Osteocyte (in vitro differentiated cells): ENCODE measurements around the gene GPR107. TPM values are rescaled to one million over a fixed set of nuclear protein-coding genes. Genes with fewer than 3 reads are reported as not detected.
A peak's percentile ranks its signal among the peaks of the same experiment; 100 is the strongest.

ENCODE experiments used
- DNase-seq: peaks from one replicate; pipeline ENCODE4 v3.0.0; 2021; ENCODE audit warnings: mixed read lengths; ENCODE audit not compliant: unreplicated experiment; ENCODE audit errors: extremely low spot score
- H3K27ac Mint-ChIP-seq: one replicate; pipeline ENCODE4 v1.8.0; 2021; ENCODE audit warnings: mild to moderate bottlenecking, mixed read lengths; ENCODE audit not compliant: unreplicated experiment
- H3K27me3 Mint-ChIP-seq: one replicate; pipeline ENCODE4 v1.8.0; 2021; ENCODE audit warnings: mixed read lengths; ENCODE audit not compliant: unreplicated experiment
- H3K36me3 Mint-ChIP-seq: one replicate; pipeline ENCODE4 v1.8.0; 2021; ENCODE audit warnings: mixed read lengths; ENCODE audit not compliant: unreplicated experiment
- H3K4me1 Mint-ChIP-seq: one replicate; pipeline ENCODE4 v1.8.0; 2021; ENCODE audit warnings: mixed read lengths; ENCODE audit not compliant: unreplicated experiment
- H3K4me3 Mint-ChIP-seq: one replicate; pipeline ENCODE4 v1.8.0; 2021; ENCODE audit warnings: mild to moderate bottlenecking, moderate library complexity, mixed read lengths; ENCODE audit not compliant: unreplicated experiment
- H3K9me3 Mint-ChIP-seq: one replicate; pipeline ENCODE4 v1.8.0; 2021; ENCODE audit warnings: mixed read lengths; ENCODE audit not compliant: unreplicated experiment
- CTCF ChIP-seq: fragments of 200-600 bp; sonication (generic); IDR thresholded peaks from 2 replicates; pipeline ENCODE4 v1.5.0; 2021; ENCODE audit warnings: antibody characterized with exemption, mild to moderate bottlenecking, moderate library complexity
- total RNA-seq: library from RNA; stranded (reverse); gene quantifications from 2 replicates; pipeline ENCODE4 v1.2.1, GENCODE V29; 2021

GPR107 gene
- total RNA-seq, 1 donor from 2014 or later: 57.0 TPM

- H3K4me1 Mint-ChIP-seq: peaks cover 53% of the 10 kb centered on the region
- no peak overlapping the region for H3K4me3 Mint-ChIP-seq
- peaks cover 6% of the 10 kb centered on the region for H3K36me3 Mint-ChIP-seq
- H3K9me3 Mint-ChIP-seq: no peaks in the 10 kb centered on the region
- TF ChIP-seq CTCF: no peak
- no peaks in the 10 kb centered on the region for H3K27me3 Mint-ChIP-seq
- no peak overlapping the region for H3K27ac Mint-ChIP-seq
- no peak for DNase-seq
Observed at GRCh38 chr9:130027533-130028365, 26.0 kb upstream of the GPR107 start.

- no peaks in the 10 kb centered on the region for H3K9me3 Mint-ChIP-seq
- H3K27me3 Mint-ChIP-seq: no peaks in the 10 kb centered on the region
- TF ChIP-seq CTCF: no peak
- peaks cover 52% of the 10 kb centered on the region for H3K4me1 Mint-ChIP-seq
- H3K36me3 Mint-ChIP-seq: peaks cover 6% of the 10 kb centered on the region
- no peak overlapping the region for H3K27ac Mint-ChIP-seq
- no peak overlapping the region for H3K4me3 Mint-ChIP-seq
- DNase-seq: no peak
Observed at GRCh38 chr9:130028493-130029222, 25.0 kb upstream of the GPR107 start.

GRCh38 chr9:130029223-130029973 lies 24.3 kb upstream of the GPR107 start:
- no peak for TF ChIP-seq CTCF
- DNase-seq: no peak
- no peak overlapping the region for H3K27ac Mint-ChIP-seq
- peaks cover 48% of the 10 kb centered on the region for H3K4me1 Mint-ChIP-seq
- no peak overlapping the region for H3K4me3 Mint-ChIP-seq
- H3K9me3 Mint-ChIP-seq: no peaks in the 10 kb centered on the region
- H3K27me3 Mint-ChIP-seq: no peaks in the 10 kb centered on the region
- peaks cover 6% of the 10 kb centered on the region for H3K36me3 Mint-ChIP-seq

- Mint-ChIP-seq H3K27me3 (no peaks in the 10 kb centered on the region), H3K4me1 (peaks cover 48% of the 10 kb centered on the region), H3K27ac (peak overlapping the region; percentile 59), H3K36me3 (peaks cover 6% of the 10 kb centered on the region), H3K4me3 (no peak overlapping the region), H3K9me3 (no peaks in the 10 kb centered on the region)
- no peak for TF ChIP-seq CTCF
- no peak for DNase-seq
Observed at GRCh38 chr9:130030651-130031127, 23.0 kb upstream of the GPR107 start.
